IMR-90 (cell line): ENCODE data around the gene COL4A3. TPM values are rescaled to one million over a fixed set of nuclear protein-coding genes. Genes with fewer than 3 reads are reported as not detected.

Experiments used
- ATAC-seq: fragments of 200-7000 bp; cut with Tn5 transposase; 2 replicates; pipeline ENCODE4 v1.9.1; 2020; ENCODE audit warnings: low read depth, mild to moderate bottlenecking, moderate library complexity
- BruUV-seq: library from RNA; stranded (reverse); fragments of 400-500 nt; replicated peaks from 2 replicates; lab custom pipeline; 2021; lab: Mats Ljungman, UMichigan
- CTCF ChIA-PET: fragments of 300-600 bp; formaldehyde crosslinking; extraction: SDS; loops from one replicate; lab custom pipeline; 2021; ENCODE audit warnings: antibody characterized with exemption; lab: Yijun Ruan, JAX
- POLR2A ChIA-PET: fragments of 300-600 bp; sonication (Branson Sonifier 250); formaldehyde crosslinking; loops from one replicate; lab custom pipeline; 2022; ENCODE audit warnings: antibody characterized with exemption; ENCODE audit not compliant: unreplicated experiment; lab: Charles Lee
- DNase-seq: peaks from one replicate; pipeline ENCODE4 v3.0.0; 2013
- H2AFZ ChIP-seq: replicated peaks from 2 replicates; pipeline ENCODE3; 2013; ENCODE audit warnings: low read length, mild to moderate bottlenecking; ENCODE audit not compliant: poor library complexity
- H2AK5ac ChIP-seq: 2 replicates; pipeline ENCODE4 v1.6.1; 2013; ENCODE audit warnings: low read depth, low read length, inconsistent platforms
- H2AK9ac ChIP-seq: replicated peaks from 2 replicates; pipeline ENCODE3; 2013; ENCODE audit warnings: mild to moderate bottlenecking, low read depth, low read length, moderate library complexity; ENCODE audit not compliant: poor library complexity
- H2BK120ac ChIP-seq: 2 replicates; pipeline ENCODE4 v1.6.1; 2013; ENCODE audit warnings: low read depth, low read length, inconsistent platforms
- H2BK15ac ChIP-seq: 3 replicates; pipeline ENCODE4 v1.6.1; 2013; ENCODE audit warnings: low read depth, low read length, inconsistent platforms
- H2BK20ac ChIP-seq: 2 replicates; pipeline ENCODE4 v1.6.1; 2013; ENCODE audit warnings: low read depth, mild to moderate bottlenecking, inconsistent platforms, low read length, moderate library complexity
- H2BK5ac ChIP-seq: 2 replicates; pipeline ENCODE4 v1.6.1; 2013; ENCODE audit warnings: mild to moderate bottlenecking, low read depth, low read length, inconsistent platforms; ENCODE audit not compliant: poor library complexity, severe bottlenecking
- H3K14ac ChIP-seq: replicated peaks from 2 replicates; pipeline ENCODE4 v1.6.1; 2013; ENCODE audit warnings: low read depth, low read length, inconsistent platforms
- H3K18ac ChIP-seq: 2 replicates; pipeline ENCODE4 v1.6.1; 2013; ENCODE audit warnings: low read depth, low read length, control low read depth
- H3K23ac ChIP-seq: 2 replicates; pipeline ENCODE4 v1.6.1; 2013; ENCODE audit warnings: low read depth, low read length, inconsistent platforms
- H3K27ac ChIP-seq: 2 replicates; pipeline ENCODE4 v1.5.1; 2013; ENCODE audit warnings: mild to moderate bottlenecking, control low read depth, low read length; ENCODE audit not compliant: insufficient read depth
- H3K27me3 ChIP-seq: 2 replicates; pipeline ENCODE4 v1.6.1; 2013; ENCODE audit warnings: low read length; ENCODE audit not compliant: control insufficient read depth, insufficient read depth
- H3K36me3 ChIP-seq: 2 replicates; pipeline ENCODE4 v1.6.1; 2013; ENCODE audit warnings: low read length, mixed read lengths; ENCODE audit not compliant: control insufficient read depth, insufficient read depth
- H3K4ac ChIP-seq: 2 replicates; pipeline ENCODE4 v1.6.1; 2013; ENCODE audit warnings: low read depth, low read length, inconsistent platforms
- H3K4me1 ChIP-seq: 2 replicates; pipeline ENCODE4 v1.6.1; 2013; ENCODE audit warnings: low read length, mixed read lengths; ENCODE audit not compliant: control insufficient read depth, insufficient read depth
- H3K4me2 ChIP-seq: 2 replicates; pipeline ENCODE4 v1.6.1; 2013; ENCODE audit warnings: low read depth, mild to moderate bottlenecking, control low read depth, low read length, moderate library complexity
- H3K4me3 ChIP-seq: 2 replicates; pipeline ENCODE4 v1.5.1; 2013; ENCODE audit warnings: low read depth, mild to moderate bottlenecking, control low read depth, low read length, moderate library complexity; ENCODE audit not compliant: insufficient read depth
- H3K56ac ChIP-seq: 2 replicates; pipeline ENCODE4 v1.6.1; 2013; ENCODE audit warnings: low read length, inconsistent platforms; ENCODE audit not compliant: insufficient read depth; ENCODE audit errors: extremely low read depth
- H3K79me1 ChIP-seq, 2 experiments: 2 replicates each; pipeline ENCODE4 v1.6.1; 2013; ENCODE audit warnings: low read length in 2 of 2, inconsistent platforms in 1 of 2, low read depth in 1 of 2
- H3K9ac ChIP-seq: 2 replicates; pipeline ENCODE4 v1.6.1; 2013; ENCODE audit warnings: low read depth, low read length, control low read depth
- H3K9me1 ChIP-seq: 2 replicates; pipeline ENCODE4 v1.6.1; 2013; ENCODE audit warnings: low read length, inconsistent platforms; ENCODE audit not compliant: insufficient read depth
- H3K9me3 ChIP-seq: 2 replicates; pipeline ENCODE4 v1.6.1; 2013; ENCODE audit warnings: low read length; ENCODE audit not compliant: control insufficient read depth, insufficient read depth
- H4K20me1 ChIP-seq: 2 replicates; pipeline ENCODE4 v1.6.1; 2013; ENCODE audit warnings: low read length, inconsistent platforms; ENCODE audit not compliant: insufficient read depth
- H4K5ac ChIP-seq: 2 replicates; pipeline ENCODE4 v1.6.1; 2013; ENCODE audit warnings: mild to moderate bottlenecking, low read depth, low read length, control low read depth
- H4K8ac ChIP-seq, 2 experiments: 2 replicates each; pipeline ENCODE4 v1.6.1; 2013; ENCODE audit warnings: low read depth in 2 of 2, low read length in 2 of 2, control low read depth in 1 of 2, inconsistent platforms in 1 of 2
- H4K91ac ChIP-seq: 2 replicates; pipeline ENCODE4 v1.6.1; 2013; ENCODE audit warnings: low read depth, low read length, inconsistent platforms; ENCODE audit not compliant: insufficient read depth
- BHLHE40 ChIP-seq: fragments of 150-350 bp; IDR thresholded peaks from 2 replicates; pipeline ENCODE4 v1.6.1; 2016; ENCODE audit warnings: mild to moderate bottlenecking, low read depth, low read length
- CEBPB ChIP-seq: IDR thresholded peaks from 2 replicates; pipeline ENCODE4 v1.6.1; 2012; ENCODE audit warnings: low read depth, low read length, improper control_type of control experiment
- CHD1 ChIP-seq: IDR thresholded peaks from 2 replicates; pipeline ENCODE4 v1.6.1; 2012; ENCODE audit warnings: low read depth, low read length, improper control_type of control experiment
- FOS ChIP-seq: fragments of 150-350 bp; IDR thresholded peaks from 2 replicates; pipeline ENCODE4 v1.6.1; 2016; ENCODE audit warnings: low read depth, low read length
- MAFK ChIP-seq: IDR thresholded peaks from 2 replicates; pipeline ENCODE4 v1.6.1; 2012; ENCODE audit warnings: low read depth, low read length, improper control_type of control experiment
- MAZ ChIP-seq: IDR thresholded peaks from 2 replicates; pipeline ENCODE4 v1.6.1; 2012; ENCODE audit warnings: low read depth, mild to moderate bottlenecking, low read length, improper control_type of control experiment, moderate library complexity, borderline replicate concordance
- MXI1 ChIP-seq: IDR thresholded peaks from 2 replicates; pipeline ENCODE4 v1.6.1; 2012; ENCODE audit warnings: low read depth, mild to moderate bottlenecking, low read length, moderate library complexity, borderline replicate concordance
- NFE2L2 ChIP-seq: fragments of 150-350 bp; IDR thresholded peaks from 2 replicates; pipeline ENCODE4 v1.6.1; 2016; ENCODE audit warnings: low read depth, mild to moderate bottlenecking, low read length
- POLR2A ChIP-seq: IDR thresholded peaks from 2 replicates; pipeline ENCODE4 v1.6.1; 2012; ENCODE audit warnings: mild to moderate bottlenecking, low read depth, low read length
- RAD21 ChIP-seq: IDR thresholded peaks from 2 replicates; pipeline ENCODE4 v1.6.1; 2012; ENCODE audit warnings: low read length, improper control_type of control experiment
- RCOR1 ChIP-seq: IDR thresholded peaks from 2 replicates; pipeline ENCODE4 v1.6.1; 2012; ENCODE audit warnings: mild to moderate bottlenecking, low read length, improper control_type of control experiment; ENCODE audit not compliant: insufficient replicate concordance
- RFX5 ChIP-seq: IDR thresholded peaks from 2 replicates; pipeline ENCODE4 v1.8.0; 2012; ENCODE audit warnings: low read depth, mild to moderate bottlenecking, low read length, moderate library complexity
- SMC3 ChIP-seq: fragments of 150-350 bp; IDR thresholded peaks from 2 replicates; pipeline ENCODE4 v1.6.1; 2016; ENCODE audit warnings: low read depth, mild to moderate bottlenecking, antibody characterized with exemption, low read length, moderate library complexity
- dilution Hi-C: fragments of 300-500 bp; cut with HindIII; formaldehyde crosslinking; loops from one replicate; pipeline ENCODE4 v1.14.3; 2018; ENCODE audit warnings: low sequenced_read_pairs; ENCODE audit not compliant: unreplicated experiment
- in situ Hi-C: fragments of 300-500 bp; cut with MboI; formaldehyde crosslinking; loops from 3 replicates; pipeline ENCODE4 v1.14.3; 2019; ENCODE audit warnings: low sequenced_read_pairs, inconsistent platforms, mixed read lengths
- intact Hi-C: fragments of 100-400 bp; cut with micrococcal nuclease; formaldehyde crosslinking; loops from 2 replicates; pipeline ENCODE4 v1.10.0; 2022
- polyA plus RNA-seq, 3 experiments: library from polyadenylated mRNA; depleted of rRNA; stranded (reverse); fragments of >200 nt; gene quantifications; 2 replicates each; pipeline ENCODE4 v1.2.3, GENCODE V29; 2012; ENCODE audit warnings: low replicate concordance in 1 of 3
- total RNA-seq: library from RNA; depleted of rRNA; stranded (reverse); fragments of >200 nt; gene quantifications from 2 replicates; pipeline ENCODE4 v1.2.3, GENCODE V29; 2012
- TF ChIP-seq, protein P1 (sequence below): conservative IDR thresholded peaks from 2 replicates; pipeline ENCODE4 v1.5.1; 2012; ENCODE audit warnings: mild to moderate bottlenecking, low read depth, low read length, improper control_type of control experiment
- TF ChIP-seq, protein P2 (sequence below): fragments of 150-350 bp; IDR thresholded peaks from 2 replicates; pipeline ENCODE4 v1.6.1; 2017; ENCODE audit warnings: mild to moderate bottlenecking, antibody characterized with exemption, low read length, low read depth
- TF ChIP-seq, protein P3 (sequence below): fragments of 150-350 bp; IDR thresholded peaks from 2 replicates; pipeline ENCODE4 v1.6.1; 2016; ENCODE audit warnings: low read depth, mild to moderate bottlenecking, low read length, moderate library complexity, borderline replicate concordance

COL4A3 gene
- total and polyA plus RNA-seq, 2 of the 4 experiments (the other 2 are of a cell fraction), result not detected

DNA sequence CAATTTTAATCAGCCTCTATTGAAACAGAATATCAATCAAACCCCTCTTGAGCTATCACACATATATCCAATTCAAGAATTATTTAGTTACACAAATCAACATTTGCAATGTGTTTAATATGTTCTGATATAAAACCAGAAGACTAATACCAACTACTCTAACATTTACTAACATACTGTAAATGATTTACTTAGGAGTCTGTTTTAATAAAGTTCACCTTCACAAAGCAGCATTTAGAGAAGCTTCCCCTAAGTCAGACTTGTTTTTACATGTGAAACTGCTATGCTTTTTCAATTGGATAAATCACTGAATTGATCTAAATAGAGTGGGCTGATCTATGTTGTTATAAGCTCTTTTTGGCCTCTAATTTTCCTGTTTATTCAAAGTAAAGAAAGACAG lies 18.3 kb downstream of the COL4A3 start:
- Histone ChIP-seq H3K27ac (no peak overlapping the region), H2AK9ac (no peak overlapping the region), H4K20me1 (no peaks in the 10 kb centered on the region), H2AK5ac (no peak overlapping the region), H3K14ac (no peak overlapping the region), H3K9me1 (no peaks in the 10 kb centered on the region), H3K23ac (no peak overlapping the region), H3K27me3 (peaks cover 2% of the 10 kb centered on the region; the same call in 1 of the 2 replicates), H3K4me2 (no peak overlapping the region), H3K18ac (no peak overlapping the region), H3K9me3 (no peaks in the 10 kb centered on the region), H3K4me1 (no peaks in the 10 kb centered on the region), H4K8ac (no peak overlapping the region), H3K56ac (no peak overlapping the region), H4K5ac (no peak overlapping the region), H3K4me3 (no peak overlapping the region), H3K4ac (no peak overlapping the region), H3K9ac (no peak overlapping the region), H3K79me1 (no peaks in the 10 kb centered on the region), H3K36me3 (no peaks in the 10 kb centered on the region), H2BK15ac (no peak overlapping the region), H2AFZ (no peak overlapping the region), H2BK20ac (no peak overlapping the region), H2BK120ac (no peak overlapping the region), H2BK5ac (no peak overlapping the region), H4K91ac (no peak overlapping the region)
- intact Hi-C loops, result no loop called here
- ChIA-PET CTCF (no interaction called here), POLR2A (no interaction called here)
- in situ Hi-C loops, result no loop called here
- ATAC-seq (no peak), DNase-seq (no peak)
- dilution Hi-C loops, result no loop called here
- BruUV-seq, result no TSS peak
- no peak for TF ChIP-seq SMC3
- TF ChIP-seq, protein P1, sequence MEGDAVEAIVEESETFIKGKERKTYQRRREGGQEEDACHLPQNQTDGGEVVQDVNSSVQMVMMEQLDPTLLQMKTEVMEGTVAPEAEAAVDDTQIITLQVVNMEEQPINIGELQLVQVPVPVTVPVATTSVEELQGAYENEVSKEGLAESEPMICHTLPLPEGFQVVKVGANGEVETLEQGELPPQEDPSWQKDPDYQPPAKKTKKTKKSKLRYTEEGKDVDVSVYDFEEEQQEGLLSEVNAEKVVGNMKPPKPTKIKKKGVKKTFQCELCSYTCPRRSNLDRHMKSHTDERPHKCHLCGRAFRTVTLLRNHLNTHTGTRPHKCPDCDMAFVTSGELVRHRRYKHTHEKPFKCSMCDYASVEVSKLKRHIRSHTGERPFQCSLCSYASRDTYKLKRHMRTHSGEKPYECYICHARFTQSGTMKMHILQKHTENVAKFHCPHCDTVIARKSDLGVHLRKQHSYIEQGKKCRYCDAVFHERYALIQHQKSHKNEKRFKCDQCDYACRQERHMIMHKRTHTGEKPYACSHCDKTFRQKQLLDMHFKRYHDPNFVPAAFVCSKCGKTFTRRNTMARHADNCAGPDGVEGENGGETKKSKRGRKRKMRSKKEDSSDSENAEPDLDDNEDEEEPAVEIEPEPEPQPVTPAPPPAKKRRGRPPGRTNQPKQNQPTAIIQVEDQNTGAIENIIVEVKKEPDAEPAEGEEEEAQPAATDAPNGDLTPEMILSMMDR, result no peak
- no peak for TF ChIP-seq RAD21
- TF ChIP-seq CHD1, result no peak
- TF ChIP-seq, protein P2, sequence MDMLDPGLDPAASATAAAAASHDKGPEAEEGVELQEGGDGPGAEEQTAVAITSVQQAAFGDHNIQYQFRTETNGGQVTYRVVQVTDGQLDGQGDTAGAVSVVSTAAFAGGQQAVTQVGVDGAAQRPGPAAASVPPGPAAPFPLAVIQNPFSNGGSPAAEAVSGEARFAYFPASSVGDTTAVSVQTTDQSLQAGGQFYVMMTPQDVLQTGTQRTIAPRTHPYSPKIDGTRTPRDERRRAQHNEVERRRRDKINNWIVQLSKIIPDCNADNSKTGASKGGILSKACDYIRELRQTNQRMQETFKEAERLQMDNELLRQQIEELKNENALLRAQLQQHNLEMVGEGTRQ, result no peak
- no peak for TF ChIP-seq MAZ
- no peak for TF ChIP-seq MAFK
- TF ChIP-seq MXI1, result no peak
- TF ChIP-seq CEBPB, result no peak
- TF ChIP-seq, protein P3, sequence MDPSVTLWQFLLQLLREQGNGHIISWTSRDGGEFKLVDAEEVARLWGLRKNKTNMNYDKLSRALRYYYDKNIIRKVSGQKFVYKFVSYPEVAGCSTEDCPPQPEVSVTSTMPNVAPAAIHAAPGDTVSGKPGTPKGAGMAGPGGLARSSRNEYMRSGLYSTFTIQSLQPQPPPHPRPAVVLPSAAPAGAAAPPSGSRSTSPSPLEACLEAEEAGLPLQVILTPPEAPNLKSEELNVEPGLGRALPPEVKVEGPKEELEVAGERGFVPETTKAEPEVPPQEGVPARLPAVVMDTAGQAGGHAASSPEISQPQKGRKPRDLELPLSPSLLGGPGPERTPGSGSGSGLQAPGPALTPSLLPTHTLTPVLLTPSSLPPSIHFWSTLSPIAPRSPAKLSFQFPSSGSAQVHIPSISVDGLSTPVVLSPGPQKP, result no peak
- TF ChIP-seq RFX5, result no peak
- TF ChIP-seq BHLHE40, result no peak
- no peak for TF ChIP-seq POLR2A
- TF ChIP-seq FOS, result no peak
- no peak for TF ChIP-seq RCOR1
- TF ChIP-seq NFE2L2, result no peak
